Natural killer cell (primary cell): ENCODE measurements around the gene KRT15. TPM values are rescaled to one million over a fixed set of nuclear protein-coding genes. Genes with fewer than 3 reads are reported as not detected.

ENCODE experiments used
- ATAC-seq, 3 donors: fragments of 150-1000 bp in 2 of 3; fragments of 200-7000 bp in 1 of 3; cut with Tn5 transposase; 1 replicate in 1 of 3; 2 replicates in 2 of 3; pipeline ENCODE4 v1.10.0; 2021; ENCODE audit warnings: mild to moderate bottlenecking in 2 of 3, moderate library complexity in 2 of 3
- DNase-seq, 2 donors: peaks; one replicate each; pipeline versions ENCODE4 v3.0.0 to v3.0.0-alpha.2; 2013 to 2021; ENCODE audit warnings: mixed read lengths in 1 of 2
- H3K27ac ChIP-seq: one replicate; pipeline ENCODE4 v1.5.1; 2013; ENCODE audit warnings: mild to moderate bottlenecking, low read length
- H3K27me3 ChIP-seq: one replicate; pipeline ENCODE4 v1.6.1; 2013; ENCODE audit warnings: low read length; ENCODE audit not compliant: control insufficient read depth, insufficient read depth
- H3K36me3 ChIP-seq: one replicate; pipeline ENCODE4 v1.6.1; 2013; ENCODE audit warnings: low read length; ENCODE audit not compliant: control insufficient read depth, insufficient read depth
- H3K4me1 ChIP-seq: one replicate; pipeline ENCODE4 v1.6.1; 2013; ENCODE audit warnings: low read length; ENCODE audit not compliant: control insufficient read depth, insufficient read depth
- H3K4me3 ChIP-seq: one replicate; pipeline ENCODE4 v1.5.1; 2013; ENCODE audit warnings: low read length
- H3K9me3 ChIP-seq: one replicate; pipeline ENCODE4 v1.6.1; 2013; ENCODE audit warnings: low read length; ENCODE audit not compliant: control insufficient read depth, insufficient read depth
- H3K27ac Mint-ChIP-seq, 2 donors: one replicate each; pipeline ENCODE4 v1.8.0; 2022; ENCODE audit warnings: mild to moderate bottlenecking in 2 of 2, mixed read lengths in 2 of 2, moderate library complexity in 1 of 2
- H3K27me3 Mint-ChIP-seq, 2 donors: one replicate each; pipeline ENCODE4 v1.8.0; 2022; ENCODE audit warnings: low read depth in 2 of 2, mixed read lengths in 2 of 2
- H3K36me3 Mint-ChIP-seq: one replicate; pipeline ENCODE4 v1.8.0; 2022; ENCODE audit warnings: mixed read lengths
- H3K4me1 Mint-ChIP-seq, 2 donors: one replicate each; pipeline ENCODE4 v1.8.0; 2022; ENCODE audit warnings: mixed read lengths in 2 of 2
- H3K4me3 Mint-ChIP-seq: one replicate; pipeline ENCODE4 v1.8.0; 2022; ENCODE audit warnings: mild to moderate bottlenecking, moderate library complexity, mixed read lengths
- H3K9me3 Mint-ChIP-seq, 2 donors: one replicate each; pipeline ENCODE4 v1.8.0; 2022; ENCODE audit warnings: mixed read lengths in 2 of 2
- WGBS: methylation state at CpG from one replicate; pipeline ENCODE4 v1.1.7; 2013; ENCODE audit warnings: missing lambda C conversion rate; ENCODE audit not compliant: insufficient coverage; 5-methylcytosine and 5-hydroxymethylcytosine counted together
- intact Hi-C: fragments of 100-400 bp; cut with micrococcal nuclease; formaldehyde crosslinking; loops from one replicate; pipeline ENCODE4 v1.14.2; 2022
- total RNA-seq, 4 donors: library from RNA; stranded (reverse); fragments of 120-200 nt in 1 of 4; gene quantifications; one replicate each; pipeline versions ENCODE4 v1.2.3 to v1.2.4, GENCODE V29; 2013 to 2022
- TF ChIP-seq, protein P1 (sequence below): fragments of 200-600 bp; IDR thresholded peaks from one replicate; pipeline ENCODE4 v1.8.0; 2022; ENCODE audit warnings: antibody characterized with exemption

The KRT15 gene
- total RNA-seq, 3 donors from 2014 or later (not counting 1 experiment from before 2014, with no cell fraction given): not detected

DNA sequence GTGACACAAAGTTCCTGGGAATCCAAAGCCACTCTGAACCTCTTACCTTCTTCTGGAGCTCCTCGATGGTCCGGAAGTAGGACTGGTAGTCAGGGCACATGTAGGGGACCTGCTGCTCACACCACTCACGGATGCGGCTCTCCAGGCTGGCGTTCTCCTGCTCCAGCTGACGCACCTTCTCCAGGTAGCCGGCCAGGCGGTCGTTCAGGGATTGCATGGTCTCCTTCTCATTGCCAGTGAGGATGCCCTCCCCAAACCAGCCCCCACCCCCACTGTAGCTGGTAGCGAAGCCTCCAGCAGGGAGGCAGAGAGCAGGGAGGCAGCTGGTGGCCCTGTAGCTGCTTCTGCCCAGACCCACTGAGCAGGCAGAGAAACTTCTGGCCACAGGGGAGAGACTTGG lies 38.1 kb downstream of the KRT15 start:
- Histone ChIP-seq H3K36me3 (no peaks in the 10 kb centered on the region), H3K4me3 (no peak overlapping the region), H3K27me3 (no peaks in the 10 kb centered on the region), H3K4me1 (no peaks in the 10 kb centered on the region), H3K9me3 (no peaks in the 10 kb centered on the region), H3K27ac (no peak overlapping the region)
- peaks cover 2 to 6% of the 10 kb centered on the region in 2 donors for H3K27me3 Mint-ChIP-seq
- DNase-seq (no peak), ATAC-seq (no peak)
- no peaks in the 10 kb centered on the region for H3K36me3 Mint-ChIP-seq
- H3K4me1 Mint-ChIP-seq: no peaks in the 10 kb centered on the region
- WGBS: 91% methylated on average over 10 of the region's 10 CpGs
- no peak overlapping the region for H3K4me3 Mint-ChIP-seq
- no peak overlapping the region for H3K27ac Mint-ChIP-seq
- TF ChIP-seq, protein P1, sequence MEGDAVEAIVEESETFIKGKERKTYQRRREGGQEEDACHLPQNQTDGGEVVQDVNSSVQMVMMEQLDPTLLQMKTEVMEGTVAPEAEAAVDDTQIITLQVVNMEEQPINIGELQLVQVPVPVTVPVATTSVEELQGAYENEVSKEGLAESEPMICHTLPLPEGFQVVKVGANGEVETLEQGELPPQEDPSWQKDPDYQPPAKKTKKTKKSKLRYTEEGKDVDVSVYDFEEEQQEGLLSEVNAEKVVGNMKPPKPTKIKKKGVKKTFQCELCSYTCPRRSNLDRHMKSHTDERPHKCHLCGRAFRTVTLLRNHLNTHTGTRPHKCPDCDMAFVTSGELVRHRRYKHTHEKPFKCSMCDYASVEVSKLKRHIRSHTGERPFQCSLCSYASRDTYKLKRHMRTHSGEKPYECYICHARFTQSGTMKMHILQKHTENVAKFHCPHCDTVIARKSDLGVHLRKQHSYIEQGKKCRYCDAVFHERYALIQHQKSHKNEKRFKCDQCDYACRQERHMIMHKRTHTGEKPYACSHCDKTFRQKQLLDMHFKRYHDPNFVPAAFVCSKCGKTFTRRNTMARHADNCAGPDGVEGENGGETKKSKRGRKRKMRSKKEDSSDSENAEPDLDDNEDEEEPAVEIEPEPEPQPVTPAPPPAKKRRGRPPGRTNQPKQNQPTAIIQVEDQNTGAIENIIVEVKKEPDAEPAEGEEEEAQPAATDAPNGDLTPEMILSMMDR: no peak
- intact Hi-C loops: no loop called here
- H3K9me3 Mint-ChIP-seq: no peaks in the 10 kb centered on the region

DNA sequence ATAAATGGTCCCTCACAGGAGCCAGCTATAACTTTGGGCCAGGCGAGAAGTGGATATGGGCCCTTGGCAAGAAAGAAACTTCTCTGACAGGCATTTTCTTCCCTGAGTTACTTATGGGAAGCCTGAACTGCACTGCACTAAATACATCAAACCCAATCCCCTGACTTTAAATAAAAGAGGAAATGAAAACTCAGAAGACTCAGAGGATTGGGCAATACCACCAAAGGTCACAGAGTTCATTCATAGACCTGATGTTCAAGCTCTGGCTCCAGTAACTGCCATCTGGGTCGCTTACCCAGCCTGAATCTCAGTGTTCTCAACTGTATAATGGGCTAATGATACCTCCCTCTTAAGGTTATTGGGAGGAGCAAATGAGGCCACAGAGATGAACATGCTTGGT lies 38.6 kb downstream of the KRT15 start:
- Histone ChIP-seq H3K36me3 (no peaks in the 10 kb centered on the region), H3K4me3 (no peak overlapping the region), H3K27ac (no peak overlapping the region), H3K27me3 (no peaks in the 10 kb centered on the region), H3K4me1 (no peaks in the 10 kb centered on the region), H3K9me3 (no peaks in the 10 kb centered on the region)
- Mint-ChIP-seq H3K4me1 (no peaks in the 10 kb centered on the region), H3K9me3 (no peaks in the 10 kb centered on the region), H3K36me3 (no peaks in the 10 kb centered on the region), H3K27me3 (peaks cover 2 to 6% of the 10 kb centered on the region in 2 donors), H3K27ac (no peak overlapping the region), H3K4me3 (no peak overlapping the region)
- WGBS: 69% methylated on average over 2 of the region's 2 CpGs
- ATAC-seq: no peak
- TF ChIP-seq, protein P1: no peak
- DNase-seq: no peak
- intact Hi-C loops: no loop called here

DNA sequence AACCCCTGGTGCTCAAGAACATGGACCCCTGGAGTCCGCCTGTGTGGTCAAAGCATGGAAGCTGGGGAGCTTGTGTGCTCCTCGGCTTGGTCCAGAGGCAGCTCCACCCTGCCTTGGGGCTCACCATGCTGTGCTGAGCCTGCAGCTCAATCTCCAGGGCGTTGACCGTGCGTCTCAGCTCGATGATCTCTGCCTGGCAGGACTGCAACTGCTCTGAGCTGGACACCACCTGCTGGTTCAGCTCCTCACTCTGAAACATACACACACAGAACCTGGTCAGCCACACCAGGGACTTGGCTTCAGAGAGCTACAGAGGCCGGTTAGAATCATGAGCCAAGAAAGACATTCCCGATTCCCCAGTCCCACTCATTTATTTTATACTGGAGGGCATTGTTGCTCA lies 40.5 kb downstream of the KRT15 start:
- Histone ChIP-seq H3K9me3 (no peaks in the 10 kb centered on the region), H3K4me1 (no peaks in the 10 kb centered on the region), H3K4me3 (no peak overlapping the region), H3K36me3 (no peaks in the 10 kb centered on the region), H3K27ac (no peak overlapping the region), H3K27me3 (peaks cover 2% of the 10 kb centered on the region)
- Mint-ChIP-seq H3K27ac (no peak overlapping the region), H3K27me3 (no peaks in the 10 kb centered on the region), H3K9me3 (no peaks in the 10 kb centered on the region), H3K4me1 (no peaks in the 10 kb centered on the region), H3K36me3 (no peaks in the 10 kb centered on the region), H3K4me3 (no peak overlapping the region)
- WGBS: 88% methylated on average over 8 of the region's 8 CpGs
- TF ChIP-seq, protein P1: no peak
- intact Hi-C loops: no loop called here
- DNase-seq (no peak), ATAC-seq (no peak)
